22Rv1 (cell line): ENCODE results near the gene ISOC1.

ENCODE experiments used
- CTCF ChIP-seq: fragments of 450-650 bp; IDR thresholded peaks from 2 replicates; pipeline ENCODE4 v1.5.1; 2017; ENCODE audit warnings: mild to moderate bottlenecking
- ZFX ChIP-seq: fragments of 450-650 bp; IDR thresholded peaks from 2 replicates; pipeline ENCODE4 v1.6.1; 2017; ENCODE audit warnings: antibody characterized with exemption, borderline replicate concordance

DNA sequence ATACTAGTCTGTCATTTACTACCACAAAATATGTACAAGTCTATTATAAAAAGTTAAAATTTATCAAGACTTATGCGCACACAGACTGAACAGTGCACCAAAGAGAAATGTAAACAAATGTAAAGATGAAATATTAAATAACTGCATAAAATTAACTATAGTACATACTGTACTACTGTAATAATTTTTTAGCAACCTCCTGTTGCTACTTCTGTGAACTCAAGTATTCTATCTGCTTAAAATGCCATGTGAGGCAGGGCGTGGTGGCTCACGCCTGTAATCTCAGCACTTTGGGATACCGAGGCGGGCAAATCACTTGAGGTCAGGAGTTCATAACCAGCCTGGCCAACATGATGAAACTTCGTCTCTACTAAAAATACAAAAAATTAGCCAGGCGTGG is 13.8 kb upstream of the ISOC1 start:
- TF ChIP-seq CTCF (no peak), ZFX (no peak)
